Heart right ventricle (tissue), 16 donors: ENCODE measurements around the gene PRIM2. TPM values are rescaled to one million over a fixed set of nuclear protein-coding genes. Genes with fewer than 3 reads are reported as not detected.
"Not testable (repeated sequence)": the region's sequence is repeated elsewhere in the genome, so short reads cannot be mapped to it uniquely, and the experiment has no call there.

ENCODE experiments used
- ATAC-seq, 8 donors: fragments of 200-7000 bp; cut with Tn5 transposase; one replicate each; pipeline ENCODE4 v1.9.1; 2020; ENCODE audit warnings: mild to moderate bottlenecking in 8 of 8, moderate library complexity in 8 of 8, moderate number of reproducible peaks in 1 of 8
- DNase-seq, 2 donors: peaks; one replicate each; pipeline ENCODE4 v3.0.0-alpha.2; 2020
- H3K27ac ChIP-seq, 10 donors: fragments of 200-600 bp; sonication (generic) in 2 of 10; one replicate each; pipeline versions ENCODE4 v1.5.0 to v1.8.0; 2020 to 2022; ENCODE audit warnings: mild to moderate bottlenecking in 3 of 10
- H3K27me3 ChIP-seq, 7 donors: fragments of 200-600 bp; one replicate each; pipeline ENCODE4 v1.8.0; 2021 to 2022; ENCODE audit warnings: mild to moderate bottlenecking in 2 of 7
- H3K36me3 ChIP-seq, 9 donors: fragments of 200-600 bp; sonication (generic) in 1 of 9; one replicate each; pipeline versions ENCODE4 v1.5.0 to v1.8.0; 2020 to 2022; ENCODE audit warnings: mild to moderate bottlenecking in 2 of 9
- H3K4me1 ChIP-seq, 9 donors: fragments of 200-600 bp; sonication (generic) in 1 of 9; one replicate each; pipeline versions ENCODE4 v1.5.0 to v1.8.0; 2020 to 2022; ENCODE audit warnings: mild to moderate bottlenecking in 4 of 9
- H3K4me3 ChIP-seq, 10 donors: fragments of 200-600 bp; sonication (generic) in 2 of 10; one replicate each; pipeline versions ENCODE4 v1.5.0 to v1.8.0; 2020 to 2022; ENCODE audit warnings: mild to moderate bottlenecking in 7 of 10, moderate library complexity in 2 of 10
- H3K9me3 ChIP-seq, 11 donors: fragments of 200-600 bp in 10 of 11; sonication (generic) in 2 of 11; one replicate each; pipeline versions ENCODE4 v1.5.0 to v1.8.0; 2013 to 2022; ENCODE audit warnings: mild to moderate bottlenecking in 2 of 11, control low read depth in 1 of 11, moderate library complexity in 1 of 11
- WGBS, 2 donors: extraction: QIAGEN DNeasy Blood & Tissue Kit; methylation state at CpG; one replicate each; pipeline ENCODE4 v1.1.7; 2013; ENCODE audit warnings: inconsistent platforms in 1 of 2; 5-methylcytosine and 5-hydroxymethylcytosine counted together
- intact Hi-C, 10 donors: fragments of 100-400 bp; cut with DNase I; formaldehyde crosslinking; loops; one replicate each; pipeline versions ENCODE4 v1.11.1 to v1.14.2; 2022
- long read RNA-seq, 3 donors: library from polyadenylated mRNA; unstranded; transcript quantifications; one replicate each; pipeline ENCODE4 v2.0.0, GENCODE V29; 2020 to 2021
- polyA plus RNA-seq, 2 donors: library from polyadenylated mRNA; stranded (reverse); fragments of 200-250 nt; gene quantifications; one replicate each; pipeline ENCODE4 v1.2.3, GENCODE V29; 2013
- total RNA-seq, 10 donors: library from RNA; stranded (reverse); fragmentation: NEBNext Ultra II Directional in 3 of 10; extraction: Animal tissue kit (Norgen Biotek cat#: 25700) in 3 of 10; gene quantifications; one replicate each; pipeline versions ENCODE4 v1.2.1 to v1.2.4, GENCODE V29; 2021 to 2023
- TF ChIP-seq, protein P1 (sequence below), 9 donors: fragments of 200-600 bp; sonication (generic) in 2 of 9; IDR thresholded peaks; one replicate each; pipeline versions ENCODE4 v1.5.0 to v1.8.0; 2021 to 2022; ENCODE audit warnings: antibody characterized with exemption in 9 of 9, mild to moderate bottlenecking in 5 of 9, moderate library complexity in 1 of 9
- donor health status: Arrhythmogenic right ventricular cardiomyopathy.
- donor health status: ischemic (EF 13 %, LVEDD 7.1; RV severe dilation, severe dysfunction).
- donor health status: healthy with polysubstance abuse.
- donor health status: DM: no; HTN: yes; CAD: no.
- donor health status: DM: no; HTN: no; CAD: no.
- donor health status: ischemic (EF 25% LVEDD 6.9; RV normal size, moderate dysfunction).
- donor health status: ischemic (EF 25% LVEDD 5.7; RV mildly dilated, moderate dysfunction).
- donor health status: healthy.
- donor health status: DM: yes; HTN: yes; CAD: no.
- donor health status: Ischemic cardiomyopathy.
- donor health status: ischemic (EF 35%, LVEDD 5.7; RV mildly dilated, moderate dysfunction).
- donor health status: nonischemic (EF 11% LVEDD 7.7; RV severe dilation, severe dysfunction).
- donor health status: DM: yes; HTN: yes; CAD: no.
- donor health status: PGD.
- donor health status: ischemic (EF 29% LVEDD 5.4; RV normal size, mild dysfunction).
- donor health status: nonischemic (EF 23%, LVEDD 6.1; RV moderate dilation, normal function).

The PRIM2 gene, protein sequence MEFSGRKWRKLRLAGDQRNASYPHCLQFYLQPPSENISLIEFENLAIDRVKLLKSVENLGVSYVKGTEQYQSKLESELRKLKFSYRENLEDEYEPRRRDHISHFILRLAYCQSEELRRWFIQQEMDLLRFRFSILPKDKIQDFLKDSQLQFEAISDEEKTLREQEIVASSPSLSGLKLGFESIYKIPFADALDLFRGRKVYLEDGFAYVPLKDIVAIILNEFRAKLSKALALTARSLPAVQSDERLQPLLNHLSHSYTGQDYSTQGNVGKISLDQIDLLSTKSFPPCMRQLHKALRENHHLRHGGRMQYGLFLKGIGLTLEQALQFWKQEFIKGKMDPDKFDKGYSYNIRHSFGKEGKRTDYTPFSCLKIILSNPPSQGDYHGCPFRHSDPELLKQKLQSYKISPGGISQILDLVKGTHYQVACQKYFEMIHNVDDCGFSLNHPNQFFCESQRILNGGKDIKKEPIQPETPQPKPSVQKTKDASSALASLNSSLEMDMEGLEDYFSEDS
- total RNA-seq, result 1 to 10 TPM; 3.0 to 5.5 (median 4.1) TPM
- 1 to 10 TPM; 2.5 to 3.4 TPM for polyA plus RNA-seq
- long read RNA-seq, donor 1, partial matches to known transcripts, result 0 of 5 reads
- long read RNA-seq, donor 1, other reads (novel, unspliced or antisense), result 2 of 5 reads
- long read RNA-seq, donor 2, partial matches to known transcripts, result 1 of 3 reads
- long read RNA-seq, donor 2, other reads (novel, unspliced or antisense), result 0 of 3 reads
- long read RNA-seq, donor 3, partial matches to known transcripts, result 1 of 6 reads
- long read RNA-seq, donor 3, other reads (novel, unspliced or antisense), result 3 of 6 reads

DNA sequence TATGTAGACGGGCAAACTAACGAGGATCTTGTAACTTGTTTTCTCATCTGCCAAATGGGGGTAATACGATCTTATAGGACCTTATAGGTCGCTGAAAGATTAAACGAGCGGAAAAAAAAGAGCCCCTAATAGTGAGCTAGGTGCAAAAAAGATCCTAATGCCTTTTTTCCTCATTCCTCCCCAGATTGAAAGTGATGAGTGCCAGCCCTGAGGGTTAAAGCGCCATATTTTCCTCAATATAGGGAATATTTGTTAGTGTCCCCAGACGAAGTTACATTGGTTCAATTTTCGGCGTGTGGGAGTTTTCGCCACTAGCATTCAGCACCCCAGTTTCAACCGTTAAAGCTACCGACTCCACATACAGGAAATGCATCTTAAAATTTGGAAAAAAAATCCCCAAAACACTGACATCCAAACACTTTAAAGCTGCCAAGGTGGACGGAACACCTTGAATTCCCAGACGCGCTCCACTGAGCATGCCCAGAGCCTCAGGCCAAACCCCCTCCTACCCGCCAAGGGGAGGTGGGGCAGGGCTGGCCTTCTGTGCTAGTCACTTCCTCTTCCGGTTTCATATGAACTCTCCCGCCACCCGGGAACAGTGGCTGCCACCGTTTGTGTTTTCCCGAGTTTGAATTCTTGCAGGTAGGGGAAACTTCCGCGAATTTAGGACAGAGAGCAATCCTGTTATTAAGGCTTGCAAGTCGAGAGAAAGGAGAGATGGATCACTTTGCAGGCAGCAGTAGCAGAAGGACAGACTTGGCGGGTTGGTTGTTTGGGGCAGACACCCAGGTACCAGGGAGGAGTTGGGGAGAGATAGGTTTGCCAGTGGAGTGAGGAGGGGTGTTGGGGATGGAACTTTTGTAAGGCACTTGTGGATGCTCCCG, at the start of gene PRIM2:
Gene PRIM2, plus strand, starts transcription at position 571 of the 884 bp plus-strand sequence. CDS start 816 bp downstream, outside the sequence.
- H3K4me3 ChIP-seq, result peak within 1 kb of the TSS; percentile 50 to 94 (median 64)
- peak within 1 kb of the TSS; percentile 14 to 75 (median 56) for H3K27ac ChIP-seq
- peaks cover 0 to 34% (median 6%) of the 10 kb centered on the region in 9 donors for H3K36me3 ChIP-seq
- ATAC-seq (peak; percentile 96 to 99 (median 98)), DNase-seq (peak; percentile 81 to 84)
- TF ChIP-seq, protein P1, sequence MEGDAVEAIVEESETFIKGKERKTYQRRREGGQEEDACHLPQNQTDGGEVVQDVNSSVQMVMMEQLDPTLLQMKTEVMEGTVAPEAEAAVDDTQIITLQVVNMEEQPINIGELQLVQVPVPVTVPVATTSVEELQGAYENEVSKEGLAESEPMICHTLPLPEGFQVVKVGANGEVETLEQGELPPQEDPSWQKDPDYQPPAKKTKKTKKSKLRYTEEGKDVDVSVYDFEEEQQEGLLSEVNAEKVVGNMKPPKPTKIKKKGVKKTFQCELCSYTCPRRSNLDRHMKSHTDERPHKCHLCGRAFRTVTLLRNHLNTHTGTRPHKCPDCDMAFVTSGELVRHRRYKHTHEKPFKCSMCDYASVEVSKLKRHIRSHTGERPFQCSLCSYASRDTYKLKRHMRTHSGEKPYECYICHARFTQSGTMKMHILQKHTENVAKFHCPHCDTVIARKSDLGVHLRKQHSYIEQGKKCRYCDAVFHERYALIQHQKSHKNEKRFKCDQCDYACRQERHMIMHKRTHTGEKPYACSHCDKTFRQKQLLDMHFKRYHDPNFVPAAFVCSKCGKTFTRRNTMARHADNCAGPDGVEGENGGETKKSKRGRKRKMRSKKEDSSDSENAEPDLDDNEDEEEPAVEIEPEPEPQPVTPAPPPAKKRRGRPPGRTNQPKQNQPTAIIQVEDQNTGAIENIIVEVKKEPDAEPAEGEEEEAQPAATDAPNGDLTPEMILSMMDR (IDR thresholded peaks at IDR 0.05), result no peak
- intact Hi-C loops, result loop anchor here in 9 of 10 donors (2.0 to 10.0 kb wide), 17 partner anchors 49 to 683 kb away; partner anchors contain the start of genes BAG2 (in 6 of the 9), BEND6 (in 2 of the 9), KIAA1586 (in 1 of the 9) and RAB23 (in 1 of the 9)
- H3K9me3 ChIP-seq, result no peaks in the 10 kb centered on the region
- 0% methylated on average over 27 of the region's 27 CpGs for WGBS, 2 donors
- peaks cover 4 to 28% (median 17%) of the 10 kb centered on the region in 9 donors for H3K4me1 ChIP-seq
- no peaks in the 10 kb centered on the region for H3K27me3 ChIP-seq

DNA sequence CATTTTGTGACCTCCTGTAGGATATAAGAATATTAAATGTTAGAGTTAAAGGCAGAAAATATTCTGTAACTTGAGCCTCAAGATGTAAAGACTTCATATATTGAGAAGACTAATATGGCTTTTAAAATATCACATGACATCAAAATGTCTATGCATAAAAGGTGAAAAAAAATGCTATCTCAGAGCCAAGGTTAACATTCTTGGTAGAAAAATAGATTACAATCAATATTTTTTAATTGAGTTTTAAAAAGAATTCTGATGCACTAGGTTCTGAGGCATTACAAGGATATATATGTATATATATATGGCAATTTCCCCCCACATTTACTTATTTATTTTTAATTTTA, 49.2 kb upstream of the PRIM2 start:
- Histone ChIP-seq H3K27ac (no peak overlapping the region), H3K9me3 (peaks cover 0 to 3% (median 0%) of the 10 kb centered on the region in 11 donors), H3K4me1 (peaks cover 0 to 17% (median 4%) of the 10 kb centered on the region in 9 donors), H3K4me3 (no peak overlapping the region), H3K36me3 (no peaks in the 10 kb centered on the region), H3K27me3 (no peaks in the 10 kb centered on the region)
- ATAC-seq, result no peak
- TF ChIP-seq, protein P1 (IDR thresholded peaks at IDR 0.05), result no peak
- intact Hi-C loops, result loop anchor here in 1 of 10 donors (2.0 kb wide), 1 partner anchor 49 kb away; the partner anchor contains the start of gene PRIM2
- no peak for DNase-seq

GRCh38 chr6:57274113-57274824, 43.2 kb upstream of the PRIM2 start:
- H3K36me3 ChIP-seq, H3K27ac ChIP-seq, intact Hi-C loops, DNase-seq, H3K27me3 ChIP-seq, H3K4me3 ChIP-seq, ATAC-seq, H3K9me3 ChIP-seq, H3K4me1 ChIP-seq: not testable (repeated sequence)
- WGBS, 2 donors, result 94% methylated on average over 17 of the region's 17 CpGs

DNA sequence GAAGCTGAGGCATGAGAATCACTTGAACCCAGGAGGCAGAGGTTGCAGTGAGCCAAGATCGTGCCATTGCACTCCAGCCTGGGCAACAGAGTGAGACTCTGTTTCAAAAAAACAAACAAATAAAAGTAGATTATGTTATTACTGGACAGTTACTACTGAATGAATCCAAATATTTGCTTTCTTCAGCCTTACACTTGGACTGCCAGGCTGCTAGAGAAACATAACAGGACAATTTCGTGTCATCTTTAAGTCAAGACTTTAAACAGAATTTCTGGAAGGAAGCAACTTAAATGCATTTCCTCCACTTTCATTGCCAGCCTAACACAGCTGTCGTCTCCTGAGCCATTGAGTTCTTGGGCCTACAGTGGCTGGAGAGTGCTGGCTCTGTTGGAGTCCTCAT, 42.0 kb upstream of the PRIM2 start:
- no peak for DNase-seq
- TF ChIP-seq, protein P1 (IDR thresholded peaks at IDR 0.05), result no peak
- Histone ChIP-seq H3K27me3 (peaks cover 0 to 6% (median 0%) of the 10 kb centered on the region in 7 donors), H3K36me3 (no peaks in the 10 kb centered on the region), H3K4me3 (no peak overlapping the region), H3K27ac (no peak overlapping the region), H3K9me3 (no peaks in the 10 kb centered on the region), H3K4me1 (no peaks in the 10 kb centered on the region)
- WGBS, 2 donors, result 64% methylated on average over 3 of the region's 3 CpGs
- no peak for ATAC-seq
- intact Hi-C loops, result no loop called here
